GM23248 (cell line): Measurements from ENCODE around the gene SPG7.

Experiments used
- EZH2 ChIP-seq: fragments of 200-600 bp; sonication (generic); IDR thresholded peaks from 2 replicates; pipeline ENCODE4 v1.6.1; 2018; ENCODE audit warnings: antibody characterized with exemption, mild to moderate bottlenecking; ENCODE audit not compliant: insufficient read depth, poor library complexity, severe bottlenecking
- EZH2phosphoT487 ChIP-seq: fragments of 200-600 bp; sonication (generic); IDR thresholded peaks from 2 replicates; pipeline ENCODE4 v1.6.1; 2018; ENCODE audit warnings: antibody characterized with exemption, moderate library complexity, mild to moderate bottlenecking, low read depth; ENCODE audit not compliant: insufficient read depth

- no peak for TF ChIP-seq EZH2phosphoT487
- no peak for TF ChIP-seq EZH2
These were observed 47.6 kb downstream of the SPG7 start for GRCh38 chr16:89555780-89556179.
